DMS79 (cell line): ENCODE data around the gene MATN1.

Experiments
- DNase-seq: peaks from one replicate; lab custom pipeline; 2025; lab: John Stamatoyannopoulos, UW

MATN1 gene

GRCh38 chr1:30661311-30661710 is 62.1 kb downstream of the MATN1 start:
- no peak for DNase-seq
